AG09319 (cell line): ENCODE results near the gene DENND4C.
"Not testable (repeated sequence)": the region's sequence is repeated elsewhere in the genome, so short reads cannot be mapped to it uniquely, and the experiment has no call there.

Source experiments
- DNase-seq: peaks from one replicate; pipeline ENCODE4 v3.0.0-alpha.2; 2010; ENCODE audit warnings: low read depth; ENCODE audit errors: extremely low read depth
- TF ChIP-seq, protein P1 (sequence below): IDR thresholded peaks from 2 replicates; pipeline ENCODE4 v1.5.1; 2011; ENCODE audit warnings: low read depth, mild to moderate bottlenecking, inconsistent platforms, low read length, moderate library complexity

Gene DENND4C

DNA sequence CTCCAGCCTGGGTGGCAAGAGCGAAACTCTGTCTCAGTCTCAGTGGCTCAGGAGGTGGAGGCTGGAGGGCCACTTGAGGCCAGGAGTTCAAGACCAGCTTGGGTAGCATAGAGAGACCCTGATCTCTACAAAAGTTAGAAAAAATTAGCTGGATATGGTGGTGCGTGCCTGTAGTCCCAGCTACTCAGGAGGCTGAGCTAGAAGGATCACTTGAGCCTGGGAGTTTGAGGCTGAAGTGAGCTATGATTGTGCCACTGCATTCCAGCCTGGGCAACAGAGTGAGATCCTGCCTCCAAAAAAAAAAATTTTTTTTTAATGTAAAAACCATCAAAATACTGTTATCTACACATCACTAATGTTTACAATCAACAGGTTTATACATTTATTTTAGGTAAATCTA lies 24.6 kb downstream of the DENND4C start:
- TF ChIP-seq, protein P1, sequence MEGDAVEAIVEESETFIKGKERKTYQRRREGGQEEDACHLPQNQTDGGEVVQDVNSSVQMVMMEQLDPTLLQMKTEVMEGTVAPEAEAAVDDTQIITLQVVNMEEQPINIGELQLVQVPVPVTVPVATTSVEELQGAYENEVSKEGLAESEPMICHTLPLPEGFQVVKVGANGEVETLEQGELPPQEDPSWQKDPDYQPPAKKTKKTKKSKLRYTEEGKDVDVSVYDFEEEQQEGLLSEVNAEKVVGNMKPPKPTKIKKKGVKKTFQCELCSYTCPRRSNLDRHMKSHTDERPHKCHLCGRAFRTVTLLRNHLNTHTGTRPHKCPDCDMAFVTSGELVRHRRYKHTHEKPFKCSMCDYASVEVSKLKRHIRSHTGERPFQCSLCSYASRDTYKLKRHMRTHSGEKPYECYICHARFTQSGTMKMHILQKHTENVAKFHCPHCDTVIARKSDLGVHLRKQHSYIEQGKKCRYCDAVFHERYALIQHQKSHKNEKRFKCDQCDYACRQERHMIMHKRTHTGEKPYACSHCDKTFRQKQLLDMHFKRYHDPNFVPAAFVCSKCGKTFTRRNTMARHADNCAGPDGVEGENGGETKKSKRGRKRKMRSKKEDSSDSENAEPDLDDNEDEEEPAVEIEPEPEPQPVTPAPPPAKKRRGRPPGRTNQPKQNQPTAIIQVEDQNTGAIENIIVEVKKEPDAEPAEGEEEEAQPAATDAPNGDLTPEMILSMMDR = no peak
- DNase-seq = no peak

DNA sequence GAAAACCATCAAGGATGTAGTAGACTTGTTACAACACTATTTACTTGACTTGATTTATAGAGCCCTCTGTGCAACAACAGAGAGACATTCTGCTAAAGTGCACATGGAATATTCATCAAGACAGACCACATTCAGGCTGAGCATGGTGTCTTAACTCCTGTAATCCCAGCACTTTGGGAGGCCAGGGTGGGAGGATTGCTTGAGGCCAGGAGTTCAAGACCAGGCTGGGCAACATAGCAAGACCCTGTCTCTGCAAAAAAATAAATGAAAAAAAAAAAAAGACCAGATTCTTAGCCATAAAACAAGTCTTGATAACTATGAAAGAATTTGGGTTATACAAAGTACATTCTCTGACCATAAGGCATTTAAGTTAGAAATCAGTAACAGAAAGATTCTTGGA lies 25.3 kb downstream of the DENND4C start:
- TF ChIP-seq, protein P1 = no peak
- DNase-seq = no peak

DNA sequence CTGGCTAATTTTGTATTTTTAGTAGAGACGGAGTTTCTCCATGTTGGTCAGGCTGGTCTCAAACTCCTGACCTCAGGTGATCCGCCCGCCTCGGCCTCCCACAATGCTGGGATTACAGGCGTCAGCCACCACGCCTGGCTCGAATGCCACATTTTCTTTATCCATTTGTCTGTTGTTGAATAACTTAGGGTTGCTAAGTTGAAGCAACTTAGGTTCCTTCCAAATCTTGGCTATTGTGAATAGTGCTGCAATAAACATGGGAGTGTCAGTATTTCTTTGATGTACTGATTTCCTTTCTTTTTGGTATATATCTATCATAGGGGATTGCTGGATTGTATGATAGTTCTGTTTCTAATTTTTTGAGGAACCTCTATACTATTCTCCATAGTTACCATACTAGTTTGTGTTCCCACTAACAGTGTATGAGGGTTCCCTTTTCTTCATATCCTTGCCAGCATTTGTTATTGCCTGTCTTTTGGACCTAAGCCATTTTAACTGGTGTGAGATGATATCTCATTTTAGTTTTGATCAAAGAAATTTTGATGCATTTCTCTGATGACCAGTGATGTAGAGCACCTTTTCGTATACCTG lies 29.3 kb downstream of the DENND4C start:
- DNase-seq = not testable (repeated sequence)

DNA sequence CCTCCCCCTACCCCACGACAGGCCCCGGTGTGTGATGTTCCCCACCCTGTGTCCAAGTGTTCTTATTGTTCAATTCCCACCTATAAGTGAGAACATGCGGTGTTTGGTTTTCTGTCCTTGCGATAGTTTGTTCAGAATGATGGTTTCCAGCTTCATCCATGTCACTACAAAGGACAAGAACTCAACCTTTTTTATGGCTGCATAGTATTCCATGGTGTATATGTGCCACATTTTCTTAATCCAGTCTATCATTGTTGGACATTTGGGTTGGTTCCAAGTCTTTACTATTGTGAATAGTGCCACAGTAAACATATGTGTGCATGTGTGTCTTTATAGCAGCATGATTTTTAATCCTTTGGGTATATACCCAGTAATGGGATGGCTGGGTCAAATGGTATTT lies 35.1 kb downstream of the DENND4C start:
- not testable (repeated sequence) for DNase-seq

DNA sequence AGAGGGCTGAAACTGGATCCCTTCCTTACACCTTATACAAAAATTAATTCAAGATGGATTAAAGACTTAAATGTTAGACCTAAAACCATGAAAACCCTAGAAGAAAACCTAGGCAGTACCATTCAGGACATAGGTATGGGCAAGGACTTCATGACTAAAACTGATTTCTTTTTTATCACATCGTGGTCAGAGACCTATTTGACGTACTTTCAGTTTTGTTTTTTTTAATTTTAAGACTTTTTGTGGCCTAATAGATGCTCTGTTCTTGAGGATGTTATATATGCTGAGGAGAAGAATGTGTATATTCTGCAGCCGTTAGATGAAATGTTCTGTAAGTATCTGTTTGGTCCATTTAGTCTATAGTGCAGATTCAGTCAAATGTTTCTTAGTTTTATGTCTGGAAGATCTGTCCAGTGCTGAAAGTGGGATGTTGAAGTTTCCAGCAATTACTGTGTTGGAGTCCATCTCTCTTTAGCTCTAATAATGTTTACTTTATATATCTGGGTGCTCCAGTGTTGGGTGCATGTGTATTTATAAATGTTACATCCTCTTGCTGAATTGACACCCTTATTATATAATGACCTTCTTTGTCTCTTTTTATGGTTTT lies 36.4 kb downstream of the DENND4C start:
- DNase-seq = not testable (repeated sequence)

DNA sequence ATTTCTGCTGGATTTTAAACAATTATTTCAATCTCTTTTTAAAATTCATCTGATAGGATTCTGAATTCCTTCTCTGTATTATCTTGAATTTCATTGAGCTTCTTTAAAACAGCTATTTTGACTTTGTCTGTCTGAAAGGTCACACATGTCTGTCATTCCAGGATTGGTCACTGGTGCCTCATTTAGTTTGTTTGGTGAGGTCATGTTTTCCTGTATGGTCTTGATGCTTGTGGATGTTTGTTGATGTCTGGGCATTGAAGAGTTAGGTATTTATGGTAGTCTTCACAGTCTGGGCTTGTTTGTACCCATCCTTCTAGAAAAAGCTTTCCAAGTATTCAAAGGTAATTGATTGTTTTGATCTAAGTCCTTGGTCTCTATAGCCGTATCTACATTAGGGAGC lies 39.1 kb downstream of the DENND4C start:
- TF ChIP-seq, protein P1 = no peak
- DNase-seq = no peak

DNA sequence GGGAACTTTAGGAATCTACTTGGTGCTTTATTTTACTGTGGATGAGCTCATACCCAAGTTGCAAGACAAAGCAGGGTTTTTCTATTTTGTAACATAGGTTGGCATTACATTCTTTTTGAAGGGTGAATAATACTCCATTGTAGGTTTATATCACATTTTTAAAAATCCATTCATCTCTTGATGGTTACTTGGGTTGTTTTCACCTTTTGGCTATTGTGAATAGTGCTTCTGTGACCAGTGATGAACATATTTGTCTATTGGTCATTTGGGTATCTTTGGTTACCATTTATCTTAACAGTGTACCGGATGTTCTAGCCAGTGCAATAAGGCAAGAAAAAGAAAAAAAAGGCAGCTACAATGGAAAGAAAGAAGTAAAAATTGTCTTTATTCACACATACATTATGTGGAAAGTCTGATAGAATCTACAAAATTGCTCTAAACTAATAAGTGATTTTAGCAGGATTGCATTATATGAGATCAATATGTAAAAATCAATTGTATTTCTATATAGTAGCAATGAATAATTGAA lies 40.0 kb downstream of the DENND4C start:
- TF ChIP-seq, protein P1 = no peak
- no peak for DNase-seq

DNA sequence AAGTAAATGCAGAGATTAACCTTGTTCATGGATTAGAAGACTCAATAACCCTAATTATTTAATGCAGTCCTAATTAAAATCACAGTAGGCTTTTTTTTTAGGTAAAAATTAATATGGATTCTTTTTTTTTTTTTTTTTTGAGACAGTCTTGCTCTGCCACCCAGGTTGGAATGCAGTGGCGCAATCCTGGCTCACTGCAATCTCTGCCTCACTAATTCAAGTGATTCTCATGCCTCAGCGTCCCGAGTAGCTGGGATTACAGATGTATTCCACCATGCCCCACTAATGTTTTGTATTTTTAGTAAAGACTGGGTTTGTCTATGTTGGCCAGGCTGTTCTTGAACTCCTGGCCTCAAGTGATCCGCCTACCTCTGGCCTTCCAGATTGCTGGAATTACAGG lies 40.6 kb downstream of the DENND4C start:
- no peak for DNase-seq
- TF ChIP-seq, protein P1 = no peak

DNA sequence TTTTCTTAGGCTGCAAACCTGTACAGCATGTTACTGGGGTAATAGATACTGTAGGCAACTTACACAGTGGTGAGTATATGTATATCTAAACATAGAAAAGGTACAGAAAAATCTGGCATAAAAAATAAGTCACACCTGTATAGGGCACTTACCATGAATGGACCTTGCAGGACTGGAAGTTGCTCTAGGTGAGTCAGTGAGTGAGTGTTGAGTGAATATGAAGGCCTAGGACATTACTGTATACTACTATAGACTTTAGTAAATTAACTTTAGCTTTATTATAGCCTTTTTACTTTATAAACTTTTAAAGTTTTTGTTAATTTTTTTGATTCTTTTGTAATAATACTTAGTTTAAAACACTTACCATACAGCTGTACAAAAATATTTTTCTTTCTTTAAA lies 51.3 kb downstream of the DENND4C start:
- TF ChIP-seq, protein P1 = no peak
- DNase-seq = no peak
